22Rv1 (cell line): ENCODE measurements around the gene HCFC1.

Experiments
- H3K27ac ChIP-seq: fragments of 450-650 bp; 2 replicates; pipeline ENCODE4 v1.5.1; 2017
- CTCF ChIP-seq: fragments of 450-650 bp; IDR thresholded peaks from 2 replicates; pipeline ENCODE4 v1.5.1; 2017; ENCODE audit warnings: mild to moderate bottlenecking
- ZFX ChIP-seq: fragments of 450-650 bp; IDR thresholded peaks from 2 replicates; pipeline ENCODE4 v1.6.1; 2017; ENCODE audit warnings: antibody characterized with exemption, borderline replicate concordance

HCFC1 gene

GRCh38 chrX:153960077-153960476, 11.5 kb downstream of the HCFC1 start:
- TF ChIP-seq CTCF, result no peak
- no peak for TF ChIP-seq ZFX
- no peak overlapping the region for H3K27ac ChIP-seq

- H3K27ac ChIP-seq, result no peak overlapping the region
- no peak for TF ChIP-seq ZFX
- TF ChIP-seq CTCF, result no peak
Measured at GRCh38 chrX:153959649-153960048, 12.0 kb downstream of the HCFC1 start.

GRCh38 chrX:153958605-153959004, 13.0 kb downstream of the HCFC1 start:
- H3K27ac ChIP-seq, result no peak overlapping the region
- TF ChIP-seq ZFX, result no peak

DNA sequence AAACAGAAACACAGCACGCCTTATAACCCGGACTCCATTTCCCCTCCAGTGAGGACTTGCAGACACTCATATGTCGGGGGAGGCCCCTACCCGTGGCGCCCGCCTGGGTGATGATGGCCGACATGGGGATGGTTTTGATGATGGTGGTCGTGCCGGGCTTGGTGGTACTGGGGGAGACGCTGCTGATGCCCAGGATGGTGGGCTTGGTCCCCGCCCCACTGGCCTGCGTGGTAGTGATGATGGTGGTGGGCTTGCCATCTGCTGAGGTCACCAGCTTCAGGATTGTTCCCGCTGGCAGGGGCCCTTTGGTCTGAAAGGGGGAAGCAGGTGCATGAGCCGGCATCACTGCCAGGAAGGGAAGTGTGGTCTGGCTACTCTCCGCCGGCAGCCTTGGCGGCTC, 14.4 kb downstream of the HCFC1 start:
- TF ChIP-seq CTCF (no peak), ZFX (no peak)
- H3K27ac ChIP-seq, result no peak overlapping the region

DNA sequence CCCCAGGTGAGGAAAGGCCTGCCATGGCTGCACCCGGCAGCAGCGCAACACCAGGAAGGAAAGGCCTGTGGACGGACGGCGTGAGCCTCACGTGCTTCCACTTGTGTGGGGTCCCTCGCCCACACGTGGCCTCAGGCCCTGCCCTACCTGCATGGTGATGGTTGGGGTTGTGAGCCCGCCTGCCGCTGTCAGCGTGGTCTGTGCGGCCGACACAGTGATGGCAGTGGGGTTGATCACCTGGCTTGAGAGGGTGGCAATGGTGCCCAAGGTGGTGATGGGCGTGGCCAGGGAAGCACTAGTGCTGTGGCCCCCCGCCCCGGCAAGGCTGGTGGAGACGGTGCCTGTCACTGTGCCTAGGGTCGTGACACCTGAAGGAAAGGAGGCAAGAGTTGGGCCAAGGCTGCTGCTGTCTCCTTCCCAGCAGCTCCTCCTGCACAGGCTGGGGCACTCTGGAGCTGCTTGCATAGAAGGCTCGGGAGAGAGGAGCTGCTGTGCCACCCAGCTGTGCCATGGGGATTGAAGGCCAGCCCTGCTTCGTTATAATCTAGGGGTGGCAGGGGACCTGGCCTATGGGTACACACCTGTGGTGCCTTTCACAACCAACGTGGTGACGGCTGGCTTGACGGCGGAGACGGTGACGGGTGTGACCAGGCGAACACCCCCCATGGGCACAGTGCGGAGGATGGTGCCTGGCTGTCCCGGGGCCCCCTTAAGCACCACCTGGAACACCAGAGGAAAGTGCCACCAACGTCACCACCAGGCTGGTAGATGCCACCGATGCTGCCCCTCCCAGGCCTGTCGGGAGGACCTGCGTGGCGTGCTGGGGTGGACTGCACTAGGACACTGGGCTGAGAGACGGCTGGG, 15.3 kb downstream of the HCFC1 start:
- no peak overlapping the region for H3K27ac ChIP-seq
- TF ChIP-seq ZFX, result no peak
- TF ChIP-seq CTCF, result no peak

DNA sequence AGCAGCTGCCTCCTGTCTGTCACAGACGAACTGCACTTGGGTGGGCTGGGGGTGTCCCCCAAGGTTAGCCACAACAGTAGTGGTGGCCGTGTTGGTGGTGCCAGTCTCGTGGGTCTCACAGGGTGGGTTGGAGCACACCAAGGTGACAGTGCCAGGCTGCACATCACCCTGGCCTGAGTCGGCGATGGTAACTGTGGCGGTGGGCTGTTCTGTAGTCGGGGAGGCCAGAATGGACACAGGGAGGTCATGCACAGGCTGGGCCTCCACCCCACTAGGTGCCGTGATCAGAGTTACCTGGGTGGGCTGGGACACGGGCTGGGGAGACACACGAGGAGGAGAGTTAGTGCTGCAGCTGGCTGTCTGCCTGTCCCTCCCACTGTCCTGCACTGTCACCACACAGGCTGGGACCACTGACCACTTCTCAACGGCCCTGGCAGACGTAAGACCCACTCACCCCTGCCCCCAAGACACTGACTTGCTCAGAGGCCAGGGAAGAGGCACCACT, 16.3 kb downstream of the HCFC1 start:
- H3K27ac ChIP-seq, result no peak overlapping the region
- no peak for TF ChIP-seq ZFX
- no peak for TF ChIP-seq CTCF

DNA sequence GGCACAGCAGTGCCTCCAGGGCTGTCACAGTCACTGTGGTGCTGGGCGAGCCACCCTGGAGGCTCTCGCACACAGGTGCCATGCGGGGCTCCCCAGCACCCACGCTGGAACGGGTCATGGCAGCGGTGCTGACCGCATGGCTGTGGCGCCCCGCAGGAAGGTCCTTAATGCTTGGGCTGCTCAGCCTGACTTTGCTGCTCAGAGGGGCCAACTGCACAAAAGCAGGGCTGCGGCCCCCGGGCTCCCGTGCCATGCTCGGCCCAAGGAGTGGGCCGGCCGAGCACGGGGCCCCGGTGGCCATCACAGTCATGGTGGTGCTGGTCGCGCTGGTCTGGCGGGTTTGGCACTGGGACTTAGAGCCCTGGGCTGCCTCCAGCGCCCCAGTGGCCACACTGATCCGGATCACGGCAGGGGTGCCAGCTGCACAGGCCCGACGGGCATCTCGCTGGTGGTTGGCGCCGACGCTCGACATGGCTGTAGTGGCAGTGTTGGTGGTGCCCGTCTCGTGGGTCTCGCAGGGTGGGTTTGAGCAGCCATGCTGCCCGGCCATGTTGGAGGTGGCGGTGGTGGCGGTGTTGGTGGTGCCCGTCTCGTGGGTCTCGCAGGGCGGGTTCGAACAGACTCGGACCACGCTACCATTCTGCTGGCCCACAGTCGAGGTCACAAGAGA, 16.9 kb downstream of the HCFC1 start:
- H3K27ac ChIP-seq, result no peak overlapping the region
- TF ChIP-seq CTCF (no peak), ZFX (no peak)
